Esophagus muscularis mucosa (tissue), 4 donors: ENCODE measurements around the gene NR3C2.

Source experiments
- EP300 ChIP-seq: sonication (generic); formaldehyde crosslinking; IDR thresholded peaks from one replicate; pipeline ENCODE4 v1.6.1; 2017; ENCODE audit warnings: antibody characterized with exemption
- POLR2A ChIP-seq: fragments of 450-650 bp; IDR thresholded peaks from one replicate; pipeline ENCODE4 v1.6.1; 2017; ENCODE audit warnings: antibody characterized with exemption, moderate library complexity, mild to moderate bottlenecking, low read depth
- POLR2AphosphoS5 ChIP-seq, 2 donors: sonication (generic); formaldehyde crosslinking; IDR thresholded peaks; one replicate each; pipeline ENCODE4 v1.6.1; 2017; ENCODE audit warnings: antibody characterized with exemption in 2 of 2
- TF ChIP-seq, protein P1 (sequence below), 3 experiments: fragments of 200-600 bp in 2 of 3; fragments of 450-650 bp in 1 of 3; sonication (generic) in 2 of 3; IDR thresholded peaks; one replicate each; pipeline ENCODE4 v1.5.1; 2017 to 2019; ENCODE audit warnings: antibody characterized with exemption in 3 of 3, mild to moderate bottlenecking in 2 of 3, moderate library complexity in 1 of 3

DNA sequence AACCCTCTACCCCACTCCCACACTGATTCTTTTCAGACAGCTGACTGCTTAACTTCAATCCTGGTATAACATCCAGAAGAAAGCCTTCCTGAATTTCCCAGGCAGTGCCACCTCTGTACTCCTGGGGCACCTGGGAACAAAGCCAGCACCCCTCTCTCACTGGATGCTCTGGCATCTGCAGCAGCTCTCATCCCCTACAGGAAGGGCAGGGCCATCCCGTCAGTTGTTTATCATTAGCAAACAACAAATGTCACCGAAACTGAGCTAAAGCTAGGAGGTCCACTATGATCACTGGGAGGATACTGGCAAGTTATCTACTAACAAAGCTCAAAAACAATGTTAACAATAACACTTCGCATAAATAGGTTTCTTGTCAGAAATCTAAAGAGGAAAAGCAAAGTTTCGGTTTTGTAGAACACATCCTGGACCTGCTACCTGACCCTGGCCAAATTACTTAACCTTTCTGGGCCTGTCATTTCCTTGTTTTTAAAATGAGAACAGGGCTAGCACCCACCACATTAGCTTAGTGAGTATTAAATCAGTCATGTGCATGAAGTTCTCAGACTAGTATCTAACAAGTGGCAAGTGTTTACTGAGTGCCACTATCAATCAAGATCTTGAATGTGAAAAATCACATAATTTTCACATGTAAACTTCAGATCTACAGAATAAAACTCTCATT lies 86.6 kb downstream of the NR3C2 start:
- TF ChIP-seq POLR2A (no peak), POLR2AphosphoS5 (IDR thresholded peaks at IDR 0.05) (no peak), EP300 (no peak)
- TF ChIP-seq, protein P1, sequence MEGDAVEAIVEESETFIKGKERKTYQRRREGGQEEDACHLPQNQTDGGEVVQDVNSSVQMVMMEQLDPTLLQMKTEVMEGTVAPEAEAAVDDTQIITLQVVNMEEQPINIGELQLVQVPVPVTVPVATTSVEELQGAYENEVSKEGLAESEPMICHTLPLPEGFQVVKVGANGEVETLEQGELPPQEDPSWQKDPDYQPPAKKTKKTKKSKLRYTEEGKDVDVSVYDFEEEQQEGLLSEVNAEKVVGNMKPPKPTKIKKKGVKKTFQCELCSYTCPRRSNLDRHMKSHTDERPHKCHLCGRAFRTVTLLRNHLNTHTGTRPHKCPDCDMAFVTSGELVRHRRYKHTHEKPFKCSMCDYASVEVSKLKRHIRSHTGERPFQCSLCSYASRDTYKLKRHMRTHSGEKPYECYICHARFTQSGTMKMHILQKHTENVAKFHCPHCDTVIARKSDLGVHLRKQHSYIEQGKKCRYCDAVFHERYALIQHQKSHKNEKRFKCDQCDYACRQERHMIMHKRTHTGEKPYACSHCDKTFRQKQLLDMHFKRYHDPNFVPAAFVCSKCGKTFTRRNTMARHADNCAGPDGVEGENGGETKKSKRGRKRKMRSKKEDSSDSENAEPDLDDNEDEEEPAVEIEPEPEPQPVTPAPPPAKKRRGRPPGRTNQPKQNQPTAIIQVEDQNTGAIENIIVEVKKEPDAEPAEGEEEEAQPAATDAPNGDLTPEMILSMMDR (IDR thresholded peaks at IDR 0.05) = no peak
